LNCaP clone FGC (cell line): ENCODE results near the gene PMFBP1.

Source experiments
- DNase-seq: peaks from one replicate; pipeline ENCODE4 v3.0.0-alpha.2; 2011; ENCODE audit warnings: low read depth
- H3K4me3 ChIP-seq: 2 replicates; pipeline ENCODE4 v1.5.1; 2011; ENCODE audit warnings: mild to moderate bottlenecking, low read depth, low read length, control low read depth
- CTCF ChIP-seq: IDR thresholded peaks from 2 replicates; pipeline ENCODE4 v1.5.1; 2012; ENCODE audit warnings: mild to moderate bottlenecking; ENCODE audit not compliant: control insufficient read depth, insufficient read depth; ENCODE audit errors: extremely low read depth

PMFBP1 gene, protein sequence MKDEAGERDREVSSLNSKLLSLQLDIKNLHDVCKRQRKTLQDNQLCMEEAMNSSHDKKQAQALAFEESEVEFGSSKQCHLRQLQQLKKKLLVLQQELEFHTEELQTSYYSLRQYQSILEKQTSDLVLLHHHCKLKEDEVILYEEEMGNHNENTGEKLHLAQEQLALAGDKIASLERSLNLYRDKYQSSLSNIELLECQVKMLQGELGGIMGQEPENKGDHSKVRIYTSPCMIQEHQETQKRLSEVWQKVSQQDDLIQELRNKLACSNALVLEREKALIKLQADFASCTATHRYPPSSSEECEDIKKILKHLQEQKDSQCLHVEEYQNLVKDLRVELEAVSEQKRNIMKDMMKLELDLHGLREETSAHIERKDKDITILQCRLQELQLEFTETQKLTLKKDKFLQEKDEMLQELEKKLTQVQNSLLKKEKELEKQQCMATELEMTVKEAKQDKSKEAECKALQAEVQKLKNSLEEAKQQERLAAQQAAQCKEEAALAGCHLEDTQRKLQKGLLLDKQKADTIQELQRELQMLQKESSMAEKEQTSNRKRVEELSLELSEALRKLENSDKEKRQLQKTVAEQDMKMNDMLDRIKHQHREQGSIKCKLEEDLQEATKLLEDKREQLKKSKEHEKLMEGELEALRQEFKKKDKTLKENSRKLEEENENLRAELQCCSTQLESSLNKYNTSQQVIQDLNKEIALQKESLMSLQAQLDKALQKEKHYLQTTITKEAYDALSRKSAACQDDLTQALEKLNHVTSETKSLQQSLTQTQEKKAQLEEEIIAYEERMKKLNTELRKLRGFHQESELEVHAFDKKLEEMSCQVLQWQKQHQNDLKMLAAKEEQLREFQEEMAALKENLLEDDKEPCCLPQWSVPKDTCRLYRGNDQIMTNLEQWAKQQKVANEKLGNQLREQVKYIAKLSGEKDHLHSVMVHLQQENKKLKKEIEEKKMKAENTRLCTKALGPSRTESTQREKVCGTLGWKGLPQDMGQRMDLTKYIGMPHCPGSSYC

DNA sequence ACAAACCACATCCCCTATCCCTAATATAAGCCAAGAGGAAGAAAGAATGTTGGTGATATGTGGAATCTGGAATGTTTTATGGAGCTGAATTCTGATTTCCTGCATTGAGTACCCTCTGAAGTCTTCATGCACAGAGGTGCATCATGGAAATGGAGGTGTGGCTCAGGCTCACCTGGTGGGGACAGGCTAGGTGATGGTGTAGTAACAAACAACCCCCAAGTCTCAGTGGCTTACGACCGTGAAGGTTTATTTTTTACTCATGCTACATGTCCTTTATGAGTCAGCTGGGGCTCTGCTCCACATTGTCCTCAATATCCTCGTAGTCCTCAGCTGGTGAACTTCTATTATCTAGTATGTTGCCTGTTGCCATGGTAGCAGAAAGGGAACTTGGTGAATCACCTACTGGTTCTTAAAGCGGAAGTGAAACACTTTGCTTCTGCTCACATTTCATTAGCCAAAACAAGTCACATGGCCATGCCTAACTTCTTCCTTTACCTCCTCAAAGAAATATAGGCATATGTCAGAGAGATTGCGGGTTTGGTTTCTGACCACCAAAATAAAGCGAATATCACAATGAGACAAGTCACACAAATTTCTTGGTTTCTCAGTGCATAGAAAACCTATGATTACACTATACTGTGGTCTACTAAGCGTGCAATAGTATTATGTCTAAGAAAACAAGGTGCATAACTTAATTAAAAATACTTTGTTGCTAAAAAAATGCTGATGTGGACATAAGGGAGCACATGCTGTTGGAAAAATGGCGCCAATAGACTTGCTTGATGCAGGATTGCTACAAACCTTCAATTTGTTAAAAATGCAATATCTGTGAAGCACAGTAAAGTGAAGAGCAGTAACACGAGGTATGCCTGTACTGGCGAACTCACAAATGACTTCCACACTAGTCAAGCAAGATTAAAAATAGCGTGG, at the start of gene PMFBP1:
TSS of gene PMFBP1 (minus strand) at position 51 of the 930 bp plus-strand sequence. CDS start 947 bp downstream, outside the sequence.
- no peak for DNase-seq
- H3K4me3 ChIP-seq, result no peak within 1 kb of the TSS

GRCh38 chr16:72221630-72222024, 49.7 kb upstream of the PMFBP1 start:
- H3K4me3 ChIP-seq, result no peak overlapping the region
- DNase-seq, result no peak
- TF ChIP-seq CTCF, result no peak

More for the DNA sequence above, at the start of gene PMFBP1:
- TF ChIP-seq CTCF, result no peak

DNA sequence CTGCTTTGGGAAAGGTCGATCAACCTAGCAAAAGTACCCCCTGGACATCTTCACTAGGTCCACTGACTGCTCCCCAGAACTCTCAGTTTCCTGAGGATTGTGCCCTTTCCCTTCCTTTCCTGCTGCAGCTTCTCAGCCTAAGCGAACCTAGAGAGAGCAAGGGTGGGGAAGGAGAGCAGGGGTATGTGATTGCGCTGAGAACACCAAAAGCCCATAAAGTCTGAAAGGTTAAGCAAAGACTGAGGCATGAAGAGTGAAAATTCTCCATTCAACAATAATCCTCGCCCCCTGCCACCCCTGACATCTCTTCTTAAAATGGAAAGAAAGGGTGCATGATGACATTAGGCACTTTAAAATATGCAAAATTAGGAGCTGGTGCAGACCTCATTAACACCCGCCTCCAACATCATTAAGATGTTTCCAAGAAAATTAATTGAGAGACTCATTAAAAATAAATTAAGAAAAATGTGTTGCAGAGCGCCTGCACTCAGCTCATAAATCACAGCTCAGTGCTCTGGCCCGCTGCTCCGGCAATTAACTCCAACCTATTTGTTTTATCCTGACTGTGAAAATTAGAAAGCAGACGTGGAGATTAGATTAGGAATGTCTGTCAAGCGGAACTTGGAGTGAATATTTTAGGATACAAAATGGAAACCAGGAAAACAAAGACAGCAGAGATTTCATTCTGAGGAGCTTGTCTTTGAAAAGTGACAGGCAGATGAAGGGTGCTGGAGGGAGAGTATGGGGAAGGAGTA, 49.1 kb upstream of the PMFBP1 start:
- no peak for TF ChIP-seq CTCF
- H3K4me3 ChIP-seq, result no peak overlapping the region
- DNase-seq, result no peak

- DNase-seq, result no peak
- TF ChIP-seq CTCF, result no peak
- H3K4me3 ChIP-seq, result no peak overlapping the region
These were observed 47.3 kb upstream of the PMFBP1 start for GRCh38 chr16:72219282-72219681.

DNA sequence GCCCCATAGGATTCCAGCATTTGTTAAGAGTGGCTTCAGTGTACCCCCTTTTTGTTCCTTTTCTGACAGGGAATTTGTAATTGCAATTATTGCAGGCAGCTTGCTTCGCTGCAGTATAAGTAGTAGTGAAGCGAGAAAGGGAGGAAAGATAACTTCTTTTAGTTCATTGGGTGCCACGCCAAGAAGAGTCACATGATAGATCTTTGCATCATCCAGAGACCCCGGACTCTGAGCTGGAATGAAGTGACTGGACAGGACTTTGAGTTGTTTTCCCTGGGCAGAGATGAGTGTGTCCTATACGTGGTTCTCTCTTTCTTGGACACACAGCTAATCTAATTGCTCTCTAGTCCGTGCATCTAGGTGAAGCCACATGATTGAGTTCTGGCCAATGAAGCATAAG, 44.8 kb upstream of the PMFBP1 start:
- DNase-seq, result no peak
- H3K4me3 ChIP-seq, result no peak overlapping the region
- no peak for TF ChIP-seq CTCF
